SK-N-MC (cell line): Measurements from ENCODE around the gene CCDC57.

Source experiments
- EZH2 ChIP-seq: fragments of 200-600 bp; sonication (generic); IDR thresholded peaks from one replicate; pipeline ENCODE4 v1.6.1; 2017; ENCODE audit warnings: antibody characterized with exemption
- POLR2AphosphoS5 ChIP-seq: IDR thresholded peaks from 2 replicates; pipeline ENCODE4 v1.6.1; 2012; ENCODE audit warnings: mild to moderate bottlenecking, low read depth, low read length, borderline replicate concordance

- TF ChIP-seq POLR2AphosphoS5 = 0 out of 2 replicates have a peak, but pooled peaks have one; percentile 34
- no peak for TF ChIP-seq EZH2
Observed at GRCh38 chr17:82076785-82077591, 135.7 kb downstream of the CCDC57 start.
